HG03520 (cell line): ENCODE data around the gene DLGAP4.

Experiments
- ATAC-seq: cut with Tn5 transposase; IDR thresholded peaks from one replicate; pipeline ENCODE4 v1.9.1; 2021; ENCODE audit warnings: mild to moderate bottlenecking, moderate library complexity; ENCODE audit not compliant: unreplicated experiment

The DLGAP4 gene

GRCh38 chr20:36346256-36346655, 40.1 kb downstream of the DLGAP4 start:
- no peak for ATAC-seq

DNA sequence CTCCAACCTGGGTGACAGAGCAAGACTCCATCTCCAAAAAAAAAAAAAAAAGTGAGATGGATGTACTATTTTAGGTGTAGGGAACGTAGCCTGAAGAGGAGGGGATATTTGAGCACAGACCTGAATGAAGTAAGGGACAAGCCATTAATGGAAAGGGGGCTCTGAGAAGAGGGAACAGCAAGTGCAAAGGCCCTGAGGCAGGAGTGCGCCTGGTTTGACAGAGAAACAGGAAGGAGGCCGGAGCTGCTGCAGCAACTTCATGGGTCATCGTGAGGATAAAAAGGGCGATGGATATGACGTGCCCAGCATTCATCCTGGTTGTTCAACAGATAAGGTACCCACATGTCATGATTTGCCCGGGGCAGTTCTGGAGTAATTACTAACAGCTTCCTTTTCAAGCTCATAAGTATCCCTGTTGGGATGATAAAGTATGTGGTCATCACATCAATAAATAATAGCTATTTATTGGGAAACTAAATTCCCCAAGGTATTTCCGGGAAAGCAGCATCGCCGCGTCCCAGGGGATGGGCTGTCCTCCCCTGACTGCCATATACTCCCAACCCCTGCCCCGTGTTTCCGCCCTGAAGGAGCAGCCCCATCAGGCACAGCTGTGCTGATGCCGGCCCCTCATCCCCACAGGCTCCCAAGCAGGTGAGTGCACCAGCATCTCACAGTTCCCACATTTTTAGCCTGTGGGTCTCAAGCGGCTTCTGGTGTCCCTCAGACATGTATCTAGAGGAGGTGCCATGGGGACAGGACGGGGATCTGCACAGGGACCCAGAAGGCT, 43.4 kb downstream of the DLGAP4 start:
- no peak for ATAC-seq

DNA sequence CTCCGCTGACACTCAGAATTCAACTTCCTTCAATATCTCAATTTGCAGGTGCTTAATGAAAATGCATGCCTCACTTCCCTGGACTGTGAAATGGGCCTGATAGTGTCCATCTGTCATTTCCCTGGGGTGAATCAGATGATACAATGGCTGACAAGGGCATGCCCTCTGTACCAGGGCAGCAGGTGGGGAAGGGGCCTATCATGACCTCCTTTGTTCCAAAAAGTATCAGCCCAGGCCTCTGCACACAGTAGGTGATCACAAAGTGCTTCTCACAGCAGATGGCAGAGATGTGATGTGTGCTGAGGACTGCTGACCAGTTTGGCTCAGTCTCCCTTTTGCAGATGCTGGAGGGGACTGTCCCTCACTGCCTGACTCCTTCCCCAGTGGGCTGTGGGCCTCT, 44.3 kb downstream of the DLGAP4 start:
- ATAC-seq = no peak

- no peak for ATAC-seq
These were observed 45.8 kb downstream of the DLGAP4 start for GRCh38 chr20:36351937-36352336.

DNA sequence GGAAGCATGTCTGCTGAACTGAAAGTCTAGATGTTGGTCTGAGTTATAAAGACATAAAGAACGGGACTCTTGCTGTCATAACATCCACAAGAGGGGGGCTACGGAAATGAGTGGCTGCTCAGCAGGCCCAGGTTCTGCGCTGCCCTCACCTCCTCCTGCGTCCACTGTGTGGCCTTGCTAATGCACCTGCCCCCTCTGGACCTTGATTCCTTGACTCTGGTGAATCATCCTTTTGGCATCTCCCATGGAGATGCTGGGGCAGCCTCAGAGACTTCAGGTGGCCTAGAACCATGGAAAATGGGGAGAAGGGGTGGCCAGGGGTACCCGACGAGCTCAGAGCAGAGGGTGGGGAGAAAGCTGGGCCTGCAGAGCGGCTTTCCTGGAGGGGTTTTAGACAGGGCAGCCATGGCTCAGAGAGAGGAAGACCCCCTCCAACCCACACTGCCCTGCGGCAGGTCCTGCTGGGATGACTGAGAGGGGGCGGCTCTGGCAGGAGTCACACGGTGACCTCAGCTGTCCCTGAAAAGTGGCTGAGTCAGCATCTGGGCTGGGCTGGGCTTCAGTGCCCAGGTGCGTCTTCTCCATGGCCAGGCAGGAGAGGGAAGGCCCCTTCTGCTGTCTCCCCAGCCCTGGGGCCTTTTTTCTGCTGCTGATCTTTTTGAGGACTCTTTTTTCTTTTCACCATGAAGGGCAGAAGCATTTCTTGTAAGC, 46.9 kb downstream of the DLGAP4 start:
- ATAC-seq = no peak

- ATAC-seq = no peak
These were observed 47.6 kb downstream of the DLGAP4 start for GRCh38 chr20:36353740-36354139.

- ATAC-seq = no peak
These were observed 49.5 kb downstream of the DLGAP4 start for GRCh38 chr20:36355469-36356171.

DNA sequence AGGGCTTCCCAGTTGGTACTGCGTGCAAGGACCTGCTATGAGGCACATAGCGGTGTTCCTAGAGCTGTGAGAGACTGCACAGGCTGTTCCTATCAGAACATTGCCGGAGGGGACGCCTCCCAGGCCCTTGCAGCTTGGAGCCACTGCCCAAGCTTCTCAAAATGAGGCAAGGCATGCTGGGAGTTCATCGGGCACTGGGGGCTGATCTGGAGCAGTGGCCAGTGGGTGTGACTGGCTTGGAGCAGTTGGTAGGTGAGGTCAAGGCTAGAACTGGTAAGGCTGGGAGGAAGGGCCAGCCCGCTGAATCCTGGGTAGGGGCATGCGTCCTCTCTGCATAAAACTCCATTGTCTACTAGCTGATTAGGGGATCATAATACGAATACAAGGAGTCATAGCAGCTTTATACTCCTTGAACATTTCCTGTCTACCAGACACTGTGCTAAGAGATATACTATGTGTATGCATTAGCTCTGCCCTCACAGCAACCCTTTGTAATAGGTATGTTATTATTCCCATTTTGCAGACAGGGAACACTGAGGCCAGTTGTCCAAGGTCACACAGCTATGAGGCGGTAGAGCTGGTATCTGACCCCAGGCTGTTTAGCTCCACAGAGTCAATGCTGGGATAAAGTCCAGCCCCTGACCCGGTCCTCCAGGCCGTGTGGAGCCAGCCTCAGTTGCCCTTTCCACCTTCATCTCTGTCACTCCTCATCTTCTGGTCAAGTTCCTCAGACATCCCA, 53.7 kb downstream of the DLGAP4 start:
- no peak for ATAC-seq

DNA sequence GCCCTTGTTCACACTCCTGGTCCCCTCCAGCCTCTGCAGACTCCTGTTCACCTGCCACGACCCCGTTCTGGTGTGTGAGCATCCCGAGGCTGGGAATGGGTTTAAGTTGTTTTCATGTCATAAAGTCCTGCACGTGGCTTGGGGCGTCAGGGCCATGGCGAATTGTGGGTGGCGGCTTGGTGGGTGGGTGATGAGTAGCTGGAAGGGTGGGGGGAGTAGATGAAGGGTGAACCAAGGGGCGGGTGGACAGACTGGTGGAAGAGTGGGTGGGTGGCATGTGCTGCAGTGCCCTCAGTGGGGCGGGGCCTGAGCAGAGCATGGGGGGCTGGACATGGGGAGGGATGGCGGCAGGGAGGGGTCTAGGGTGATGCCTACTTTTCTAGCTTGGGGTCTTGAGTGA, 54.3 kb downstream of the DLGAP4 start:
- ATAC-seq = no peak

- no peak for ATAC-seq
These were observed 55.3 kb downstream of the DLGAP4 start for GRCh38 chr20:36361406-36361805.

- no peak for ATAC-seq
These were observed 56.1 kb downstream of the DLGAP4 start for GRCh38 chr20:36362261-36362660.

- ATAC-seq = no peak
These were observed 57.0 kb downstream of the DLGAP4 start for GRCh38 chr20:36362978-36363713.

DNA sequence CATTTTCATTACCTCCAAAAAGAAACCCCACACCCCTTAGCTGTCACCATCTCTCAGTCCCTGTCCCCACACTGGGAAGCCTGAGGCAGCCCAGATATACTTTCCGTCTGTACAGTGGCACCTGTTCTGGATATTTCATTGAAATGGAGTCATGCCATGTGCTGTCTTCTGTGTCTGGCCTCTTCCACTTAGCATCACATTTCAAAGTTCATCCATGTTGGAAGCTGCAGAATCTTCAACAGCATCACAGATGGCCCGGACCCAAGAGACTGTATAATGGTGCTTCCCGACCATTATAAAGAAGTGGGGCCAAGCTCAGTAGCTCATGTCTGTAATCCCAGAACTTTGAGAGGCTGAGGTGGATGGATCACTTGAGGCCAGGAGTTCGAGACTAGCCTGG, 58.4 kb downstream of the DLGAP4 start:
- ATAC-seq = no peak

DNA sequence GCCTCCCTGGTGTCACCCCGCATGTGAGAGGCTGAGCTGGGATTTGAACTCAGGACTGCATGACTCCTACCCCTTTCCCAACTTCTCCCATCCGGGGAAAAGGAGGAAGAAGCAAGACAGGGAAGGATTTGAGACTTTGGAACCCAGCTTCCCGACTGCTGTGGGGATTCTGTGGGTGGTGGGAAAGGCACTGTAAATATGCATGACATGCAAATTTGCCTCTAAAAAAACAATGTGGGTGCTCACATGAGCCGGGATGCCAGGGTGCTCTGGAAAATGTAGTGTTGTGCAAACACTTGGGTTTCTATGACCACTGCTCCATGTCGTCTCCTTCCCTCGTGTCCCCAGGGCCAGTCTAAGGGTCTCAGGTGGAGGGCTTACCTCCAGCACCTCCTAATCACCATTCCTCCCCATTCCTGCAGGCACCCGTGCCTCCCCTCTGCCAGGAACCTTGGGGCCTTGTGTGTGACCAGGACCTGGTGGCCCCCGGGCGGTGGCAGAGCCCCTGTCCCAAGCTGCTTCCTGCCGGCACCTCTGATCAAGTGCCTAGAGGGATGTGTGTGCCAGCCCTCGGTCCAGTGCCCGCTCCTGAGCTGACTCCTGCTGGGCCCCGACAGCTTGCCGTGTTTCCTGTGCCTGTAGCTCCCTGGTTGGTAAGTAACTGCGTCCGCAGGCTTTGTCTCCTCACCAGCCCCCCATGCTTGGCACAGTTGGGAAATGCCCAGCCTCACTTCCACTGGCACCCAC, 60.7 kb downstream of the DLGAP4 start:
- ATAC-seq = no peak

DNA sequence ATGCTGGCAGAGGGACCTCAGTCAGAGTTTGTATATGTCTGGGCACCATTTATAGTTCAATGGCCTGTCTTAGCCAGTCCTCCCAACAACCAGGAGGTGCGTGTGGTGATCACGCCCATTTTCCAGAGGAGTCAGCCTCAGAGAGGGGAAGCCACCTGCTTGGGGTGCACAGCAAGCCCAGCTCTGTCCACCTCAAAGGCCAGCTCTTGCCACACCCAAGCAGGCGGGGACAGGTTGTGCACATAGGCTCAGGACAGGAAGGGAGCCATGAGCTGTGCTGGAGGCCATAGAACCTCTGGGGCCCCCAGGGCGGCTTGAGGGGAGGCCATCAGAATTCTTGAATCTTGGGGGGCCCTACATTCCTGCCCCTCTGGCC, 61.2 kb downstream of the DLGAP4 start:
- ATAC-seq = no peak

GRCh38 chr20:36367907-36368799, 62.0 kb downstream of the DLGAP4 start:
- no peak for ATAC-seq

GRCh38 chr20:36368869-36369268, 62.7 kb downstream of the DLGAP4 start:
- no peak for ATAC-seq

DNA sequence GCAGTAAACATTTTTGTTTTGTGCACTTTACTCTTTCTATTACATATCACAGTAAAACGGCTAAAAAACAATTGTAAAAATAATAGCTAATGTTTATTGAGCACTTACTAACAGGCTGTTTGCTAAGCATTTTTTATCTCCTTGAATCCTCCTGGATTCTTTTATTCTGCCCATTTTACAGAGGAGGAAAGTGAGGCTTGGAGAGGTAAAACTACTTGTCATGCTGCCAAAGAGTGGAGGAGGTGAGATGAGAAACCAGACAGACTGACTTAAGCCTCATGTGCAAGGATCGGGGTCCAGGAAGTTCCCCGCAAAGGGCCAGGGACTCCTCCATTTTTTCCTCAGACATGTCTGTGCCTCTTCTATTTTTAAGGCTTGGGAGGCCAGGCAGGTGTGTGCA, 63.6 kb downstream of the DLGAP4 start:
- no peak for ATAC-seq
